ENCODE measurements around the gene CLIC1.

CLIC1 gene

DNA sequence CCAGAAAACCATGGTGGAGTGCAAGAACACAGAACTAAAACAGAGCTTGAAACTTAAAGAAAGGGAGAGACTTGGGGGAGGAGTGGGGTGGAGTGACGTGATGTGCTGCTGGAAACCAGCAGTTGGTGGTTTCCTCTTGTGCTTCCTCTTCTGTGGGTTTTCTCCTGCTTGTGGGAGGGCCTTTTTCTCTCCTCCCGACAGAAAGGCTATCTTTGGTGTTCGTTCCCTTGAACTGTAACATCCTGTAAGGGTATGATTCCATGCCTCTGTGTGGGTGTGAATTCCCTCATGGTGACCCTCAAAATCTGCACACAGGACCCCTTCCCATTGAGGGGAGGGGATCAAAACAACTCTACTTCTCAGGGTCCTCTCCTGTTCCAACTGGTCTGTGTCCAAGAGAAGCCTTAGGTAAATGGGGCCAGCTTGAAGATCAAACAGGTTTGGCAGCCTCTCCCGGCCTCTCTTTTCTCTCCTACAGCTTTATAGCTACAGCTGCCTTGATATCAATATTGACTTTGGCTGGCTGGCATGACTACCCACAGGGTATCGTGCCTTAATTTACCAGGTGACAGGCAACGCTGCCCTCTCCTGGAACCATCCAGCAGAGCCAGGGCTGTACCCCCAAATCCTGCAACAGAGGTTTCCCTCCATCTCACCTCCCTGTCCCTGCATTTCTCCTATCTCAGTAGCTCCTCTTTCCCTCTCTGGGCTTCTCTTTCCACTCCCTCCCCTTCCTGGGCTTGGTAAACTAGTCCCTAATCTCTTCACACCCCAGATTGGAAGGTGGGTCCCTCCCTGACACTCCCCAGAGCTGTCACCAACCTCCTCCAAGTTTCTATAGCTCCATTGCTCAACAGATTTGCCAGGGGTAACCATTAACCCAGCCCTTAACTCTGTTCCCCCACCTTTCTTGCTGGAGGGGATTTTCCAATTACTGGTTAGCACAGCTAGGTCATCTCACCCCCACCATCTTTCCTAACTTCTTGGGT is 2.0 kb upstream of the CLIC1 start (continued):
- TF ChIP-seq ZNF624 (tag by site-specific recombination; IDR thresholded peaks at IDR 0.05) (no peak), KLF9 (tag by site-specific recombination; IDR thresholded peaks at IDR 0.05; ENCODE audit: low read depth) (no peak), ZNF629 (tag by site-specific recombination; IDR thresholded peaks at IDR 0.05) (peak; percentile 92), ZNF433 (tag by site-specific recombination; IDR thresholded peaks at IDR 0.05; ENCODE audit: low read depth) (no peak), BCL11A (tag by site-specific recombination; IDR thresholded peaks at IDR 0.05; ENCODE audit: low read depth) (no peak), ZBTB1 (tag by site-specific recombination; IDR thresholded peaks at IDR 0.05) (no peak), ZNF48 (tag by site-specific recombination; IDR thresholded peaks at IDR 0.05) (no peak), ZNF121 (tag by site-specific recombination; IDR thresholded peaks at IDR 0.05) (no peak), PRDM1 (tag by site-specific recombination; IDR thresholded peaks at IDR 0.05) (peak; percentile 85), ZBTB17 (tag by site-specific recombination; IDR thresholded peaks at IDR 0.05) (0 out of 2 replicates have a peak, but pooled peaks have one; percentile 31), MEIS1 (CRISPR knock-in tag; IDR thresholded peaks at IDR 0.05; ENCODE audit: borderline replicate concordance) (no peak), ZNF558 (tag by site-specific recombination; IDR thresholded peaks at IDR 0.05) (no peak), ZNF529 (tag by site-specific recombination; IDR thresholded peaks at IDR 0.05; ENCODE audit: insufficient replicate concordance) (no peak), KLF10 (tag by site-specific recombination; IDR thresholded peaks at IDR 0.05) (no peak), GFI1B (tag by site-specific recombination; IDR thresholded peaks at IDR 0.05) (no peak; the same call in 1 of the 2 replicates), ZNF391 (tag by site-specific recombination; IDR thresholded peaks at IDR 0.05; ENCODE audit: borderline replicate concordance, low read depth) (no peak), KLF1 (tag by site-specific recombination; IDR thresholded peaks at IDR 0.05) (peak; percentile 100), SP2 (tag by site-specific recombination; IDR thresholded peaks at IDR 0.05) (peak; percentile 82), ZNF335 (tag by site-specific recombination; conservative IDR thresholded peaks at IDR 0.05) (peak; percentile 35), ZNF133 (tag by site-specific recombination; IDR thresholded peaks at IDR 0.05) (no peak), IKZF3 (tag by site-specific recombination; IDR thresholded peaks at IDR 0.05) (peak; percentile 66; the same call in 1 of the 2 replicates)
- TF ChIP-seq, protein P1, sequence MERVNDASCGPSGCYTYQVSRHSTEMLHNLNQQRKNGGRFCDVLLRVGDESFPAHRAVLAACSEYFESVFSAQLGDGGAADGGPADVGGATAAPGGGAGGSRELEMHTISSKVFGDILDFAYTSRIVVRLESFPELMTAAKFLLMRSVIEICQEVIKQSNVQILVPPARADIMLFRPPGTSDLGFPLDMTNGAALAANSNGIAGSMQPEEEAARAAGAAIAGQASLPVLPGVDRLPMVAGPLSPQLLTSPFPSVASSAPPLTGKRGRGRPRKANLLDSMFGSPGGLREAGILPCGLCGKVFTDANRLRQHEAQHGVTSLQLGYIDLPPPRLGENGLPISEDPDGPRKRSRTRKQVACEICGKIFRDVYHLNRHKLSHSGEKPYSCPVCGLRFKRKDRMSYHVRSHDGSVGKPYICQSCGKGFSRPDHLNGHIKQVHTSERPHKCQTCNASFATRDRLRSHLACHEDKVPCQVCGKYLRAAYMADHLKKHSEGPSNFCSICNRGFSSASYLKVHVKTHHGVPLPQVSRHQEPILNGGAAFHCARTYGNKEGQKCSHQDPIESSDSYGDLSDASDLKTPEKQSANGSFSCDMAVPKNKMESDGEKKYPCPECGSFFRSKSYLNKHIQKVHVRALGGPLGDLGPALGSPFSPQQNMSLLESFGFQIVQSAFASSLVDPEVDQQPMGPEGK (tag by site-specific recombination; IDR thresholded peaks at IDR 0.05): peak; percentile 68
- TF ChIP-seq, protein P2, sequence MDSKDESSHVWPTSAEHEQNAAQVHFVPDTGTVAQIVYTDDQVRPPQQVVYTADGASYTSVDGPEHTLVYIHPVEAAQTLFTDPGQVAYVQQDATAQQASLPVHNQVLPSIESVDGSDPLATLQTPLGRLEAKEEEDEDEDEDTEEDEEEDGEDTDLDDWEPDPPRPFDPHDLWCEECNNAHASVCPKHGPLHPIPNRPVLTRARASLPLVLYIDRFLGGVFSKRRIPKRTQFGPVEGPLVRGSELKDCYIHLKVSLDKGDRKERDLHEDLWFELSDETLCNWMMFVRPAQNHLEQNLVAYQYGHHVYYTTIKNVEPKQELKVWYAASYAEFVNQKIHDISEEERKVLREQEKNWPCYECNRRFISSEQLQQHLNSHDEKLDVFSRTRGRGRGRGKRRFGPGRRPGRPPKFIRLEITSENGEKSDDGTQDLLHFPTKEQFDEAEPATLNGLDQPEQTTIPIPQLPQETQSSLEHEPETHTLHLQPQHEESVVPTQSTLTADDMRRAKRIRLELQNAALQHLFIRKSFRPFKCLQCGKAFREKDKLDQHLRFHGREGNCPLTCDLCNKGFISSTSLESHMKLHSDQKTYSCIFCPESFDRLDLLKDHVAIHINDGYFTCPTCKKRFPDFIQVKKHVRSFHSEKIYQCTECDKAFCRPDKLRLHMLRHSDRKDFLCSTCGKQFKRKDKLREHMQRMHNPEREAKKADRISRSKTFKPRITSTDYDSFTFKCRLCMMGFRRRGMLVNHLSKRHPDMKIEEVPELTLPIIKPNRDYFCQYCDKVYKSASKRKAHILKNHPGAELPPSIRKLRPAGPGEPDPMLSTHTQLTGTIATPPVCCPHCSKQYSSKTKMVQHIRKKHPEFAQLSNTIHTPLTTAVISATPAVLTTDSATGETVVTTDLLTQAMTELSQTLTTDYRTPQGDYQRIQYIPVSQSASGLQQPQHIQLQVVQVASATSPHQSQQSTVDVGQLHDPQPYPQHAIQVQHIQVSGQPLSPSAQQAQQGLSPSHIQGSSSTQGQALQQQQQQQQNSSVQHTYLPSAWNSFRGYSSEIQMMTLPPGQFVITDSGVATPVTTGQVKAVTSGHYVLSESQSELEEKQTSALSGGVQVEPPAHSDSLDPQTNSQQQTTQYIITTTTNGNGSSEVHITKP (tag by site-specific recombination; IDR thresholded peaks at IDR 0.05): peak; percentile 62
- TF ChIP-seq, protein P3, sequence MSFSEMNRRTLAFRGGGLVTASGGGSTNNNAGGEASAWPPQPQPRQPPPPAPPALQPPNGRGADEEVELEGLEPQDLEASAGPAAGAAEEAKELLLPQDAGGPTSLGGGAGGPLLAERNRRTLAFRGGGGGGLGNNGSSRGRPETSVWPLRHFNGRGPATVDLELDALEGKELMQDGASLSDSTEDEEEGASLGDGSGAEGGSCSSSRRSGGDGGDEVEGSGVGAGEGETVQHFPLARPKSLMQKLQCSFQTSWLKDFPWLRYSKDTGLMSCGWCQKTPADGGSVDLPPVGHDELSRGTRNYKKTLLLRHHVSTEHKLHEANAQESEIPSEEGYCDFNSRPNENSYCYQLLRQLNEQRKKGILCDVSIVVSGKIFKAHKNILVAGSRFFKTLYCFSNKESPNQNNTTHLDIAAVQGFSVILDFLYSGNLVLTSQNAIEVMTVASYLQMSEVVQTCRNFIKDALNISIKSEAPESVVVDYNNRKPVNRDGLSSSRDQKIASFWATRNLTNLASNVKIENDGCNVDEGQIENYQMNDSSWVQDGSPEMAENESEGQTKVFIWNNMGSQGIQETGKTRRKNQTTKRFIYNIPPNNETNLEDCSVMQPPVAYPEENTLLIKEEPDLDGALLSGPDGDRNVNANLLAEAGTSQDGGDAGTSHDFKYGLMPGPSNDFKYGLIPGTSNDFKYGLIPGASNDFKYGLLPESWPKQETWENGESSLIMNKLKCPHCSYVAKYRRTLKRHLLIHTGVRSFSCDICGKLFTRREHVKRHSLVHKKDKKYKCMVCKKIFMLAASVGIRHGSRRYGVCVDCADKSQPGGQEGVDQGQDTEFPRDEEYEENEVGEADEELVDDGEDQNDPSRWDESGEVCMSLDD (tag by site-specific recombination; IDR thresholded peaks at IDR 0.05): no peak; the same call in 1 of the 2 replicates
- TF ChIP-seq, protein P4, sequence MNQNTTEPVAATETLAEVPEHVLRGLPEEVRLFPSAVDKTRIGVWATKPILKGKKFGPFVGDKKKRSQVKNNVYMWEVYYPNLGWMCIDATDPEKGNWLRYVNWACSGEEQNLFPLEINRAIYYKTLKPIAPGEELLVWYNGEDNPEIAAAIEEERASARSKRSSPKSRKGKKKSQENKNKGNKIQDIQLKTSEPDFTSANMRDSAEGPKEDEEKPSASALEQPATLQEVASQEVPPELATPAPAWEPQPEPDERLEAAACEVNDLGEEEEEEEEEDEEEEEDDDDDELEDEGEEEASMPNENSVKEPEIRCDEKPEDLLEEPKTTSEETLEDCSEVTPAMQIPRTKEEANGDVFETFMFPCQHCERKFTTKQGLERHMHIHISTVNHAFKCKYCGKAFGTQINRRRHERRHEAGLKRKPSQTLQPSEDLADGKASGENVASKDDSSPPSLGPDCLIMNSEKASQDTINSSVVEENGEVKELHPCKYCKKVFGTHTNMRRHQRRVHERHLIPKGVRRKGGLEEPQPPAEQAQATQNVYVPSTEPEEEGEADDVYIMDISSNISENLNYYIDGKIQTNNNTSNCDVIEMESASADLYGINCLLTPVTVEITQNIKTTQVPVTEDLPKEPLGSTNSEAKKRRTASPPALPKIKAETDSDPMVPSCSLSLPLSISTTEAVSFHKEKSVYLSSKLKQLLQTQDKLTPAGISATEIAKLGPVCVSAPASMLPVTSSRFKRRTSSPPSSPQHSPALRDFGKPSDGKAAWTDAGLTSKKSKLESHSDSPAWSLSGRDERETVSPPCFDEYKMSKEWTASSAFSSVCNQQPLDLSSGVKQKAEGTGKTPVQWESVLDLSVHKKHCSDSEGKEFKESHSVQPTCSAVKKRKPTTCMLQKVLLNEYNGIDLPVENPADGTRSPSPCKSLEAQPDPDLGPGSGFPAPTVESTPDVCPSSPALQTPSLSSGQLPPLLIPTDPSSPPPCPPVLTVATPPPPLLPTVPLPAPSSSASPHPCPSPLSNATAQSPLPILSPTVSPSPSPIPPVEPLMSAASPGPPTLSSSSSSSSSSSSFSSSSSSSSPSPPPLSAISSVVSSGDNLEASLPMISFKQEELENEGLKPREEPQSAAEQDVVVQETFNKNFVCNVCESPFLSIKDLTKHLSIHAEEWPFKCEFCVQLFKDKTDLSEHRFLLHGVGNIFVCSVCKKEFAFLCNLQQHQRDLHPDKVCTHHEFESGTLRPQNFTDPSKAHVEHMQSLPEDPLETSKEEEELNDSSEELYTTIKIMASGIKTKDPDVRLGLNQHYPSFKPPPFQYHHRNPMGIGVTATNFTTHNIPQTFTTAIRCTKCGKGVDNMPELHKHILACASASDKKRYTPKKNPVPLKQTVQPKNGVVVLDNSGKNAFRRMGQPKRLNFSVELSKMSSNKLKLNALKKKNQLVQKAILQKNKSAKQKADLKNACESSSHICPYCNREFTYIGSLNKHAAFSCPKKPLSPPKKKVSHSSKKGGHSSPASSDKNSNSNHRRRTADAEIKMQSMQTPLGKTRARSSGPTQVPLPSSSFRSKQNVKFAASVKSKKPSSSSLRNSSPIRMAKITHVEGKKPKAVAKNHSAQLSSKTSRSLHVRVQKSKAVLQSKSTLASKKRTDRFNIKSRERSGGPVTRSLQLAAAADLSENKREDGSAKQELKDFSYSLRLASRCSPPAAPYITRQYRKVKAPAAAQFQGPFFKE (tag by site-specific recombination; IDR thresholded peaks at IDR 0.05; ENCODE audit: borderline replicate concordance): no peak

Measured in HEK293 (cell line).